HG02938 (cell line): Measurements from ENCODE around the gene PDE4D.

Experiments used
- ATAC-seq: cut with Tn5 transposase; IDR thresholded peaks from one replicate; pipeline ENCODE4 v1.9.1; 2021; ENCODE audit warnings: mild to moderate bottlenecking, moderate library complexity; ENCODE audit not compliant: unreplicated experiment

Gene PDE4D

GRCh38 chr5:59529239-59529638, 364.3 kb downstream of the PDE4D start:
- no peak for ATAC-seq

- no peak for ATAC-seq
These were observed 365.2 kb downstream of the PDE4D start for GRCh38 chr5:59528202-59528862.

GRCh38 chr5:59525957-59526356, 367.6 kb downstream of the PDE4D start:
- ATAC-seq: no peak

- ATAC-seq: no peak
These were observed 368.2 kb downstream of the PDE4D start for GRCh38 chr5:59525311-59525710.

- ATAC-seq: no peak
These were observed 371.2 kb downstream of the PDE4D start for GRCh38 chr5:59522201-59522831.

- no peak for ATAC-seq
These were observed 372.1 kb downstream of the PDE4D start for GRCh38 chr5:59521476-59521875.

GRCh38 chr5:59519338-59519737, 374.2 kb downstream of the PDE4D start:
- no peak for ATAC-seq

- ATAC-seq: no peak
These were observed 375.5 kb downstream of the PDE4D start for GRCh38 chr5:59517926-59518585.

GRCh38 chr5:59516161-59516560, 377.4 kb downstream of the PDE4D start:
- ATAC-seq: no peak

- ATAC-seq: no peak
These were observed 387.1 kb downstream of the PDE4D start for GRCh38 chr5:59506285-59506877.

- no peak for ATAC-seq
These were observed 389.5 kb downstream of the PDE4D start for GRCh38 chr5:59504043-59504442.

GRCh38 chr5:59503220-59503619, 390.3 kb downstream of the PDE4D start:
- no peak for ATAC-seq

GRCh38 chr5:59501316-59501715, 392.2 kb downstream of the PDE4D start:
- no peak for ATAC-seq

GRCh38 chr5:59500014-59500413, 393.5 kb downstream of the PDE4D start:
- ATAC-seq: no peak

GRCh38 chr5:59497207-59497606, 396.3 kb downstream of the PDE4D start:
- no peak for ATAC-seq

- no peak for ATAC-seq
These were observed 396.9 kb downstream of the PDE4D start for GRCh38 chr5:59496524-59497134.

- ATAC-seq: no peak
These were observed 401.6 kb downstream of the PDE4D start for GRCh38 chr5:59491945-59492344.

GRCh38 chr5:59489551-59489950, 404.0 kb downstream of the PDE4D start:
- no peak for ATAC-seq

GRCh38 chr5:59487772-59488729, 405.5 kb downstream of the PDE4D start:
- ATAC-seq: no peak

- no peak for ATAC-seq
These were observed 406.3 kb downstream of the PDE4D start for GRCh38 chr5:59487068-59487686.
